Right lobe of liver (tissue), 4 donors: ENCODE measurements around the gene DCAKD.
"Not testable (repeated sequence)": the region's sequence is repeated elsewhere in the genome, so short reads cannot be mapped to it uniquely, and the experiment has no call there.

Experiments used
- CTCF ChIP-seq, 4 donors: fragments of 200-600 bp in 3 of 4; fragments of 450-650 bp in 1 of 4; IDR thresholded peaks; one replicate each; pipeline versions ENCODE4 v1.5.1 to v1.8.0; 2016 to 2022; ENCODE audit warnings: antibody characterized with exemption in 4 of 4, mild to moderate bottlenecking in 2 of 4
- POLR2A ChIP-seq: fragments of 450-650 bp; IDR thresholded peaks from one replicate; pipeline ENCODE4 v1.6.1; 2017; ENCODE audit warnings: antibody characterized with exemption, mild to moderate bottlenecking
- donor health status: DM: no; HTN: no; CAD: no.
- donor health status: DM: no; HTN: no; CAD: no.
- donor health status: DM: no; HTN: yes; CAD: no.

GRCh38 chr17:45051720-45052051 lies 254 bp upstream of the DCAKD start:
- not testable (repeated sequence) for TF ChIP-seq CTCF (IDR thresholded peaks at IDR 0.05); POLR2A
